HCT116 (cell line): ENCODE measurements around the gene SLC24A3. TPM values are rescaled to one million over a fixed set of nuclear protein-coding genes. Genes with fewer than 3 reads are reported as not detected.

ENCODE experiments used
- ATAC-seq: fragments of 200-7000 bp; cut with Tn5 transposase; 2 replicates; pipeline ENCODE4 v1.9.1; 2020; ENCODE audit warnings: mild to moderate bottlenecking, moderate library complexity
- BruUV-seq: library from RNA; stranded (reverse); fragments of 400-500 nt; replicated peaks from 2 replicates; lab custom pipeline; 2021; lab: Mats Ljungman, UMichigan
- CTCF ChIA-PET: fragments of 300-600 bp; sonication (Branson Sonifier 250); formaldehyde crosslinking; loops from one replicate; lab custom pipeline; 2021; ENCODE audit warnings: antibody characterized with exemption; lab: Charles Lee
- POLR2A ChIA-PET: fragments of 300-600, 350-600 bp; sonication (Branson Sonifier 250); formaldehyde crosslinking; loops from one replicate; lab custom pipeline; 2021; ENCODE audit warnings: antibody characterized with exemption; lab: Charles Lee
- RAD21 ChIA-PET, 2 experiments: fragments of 300-600 bp; sonication (Branson Sonifier 250); formaldehyde crosslinking; loops; one replicate each; lab custom pipeline; 2023; ENCODE audit warnings: low total read pairs in 2 of 2; ENCODE audit not compliant: uncharacterized antibody in 2 of 2, unreplicated experiment in 2 of 2, low non-redundant PET in 1 of 2; lab: Charles Lee
- DNase-seq: peaks from one replicate; pipeline ENCODE4 v3.0.0-alpha.2; 2010; ENCODE audit warnings: low read depth, low spot score
- H2AFZ ChIP-seq: fragments of 200-600 bp; shearing (Covaris generic), sonication (generic); 2 replicates; pipeline ENCODE4 v1.6.1; 2017; ENCODE audit warnings: low read depth, mixed run types, mixed read lengths, antibody characterized with exemption, low read length; ENCODE audit not compliant: poor library complexity, severe bottlenecking
- H3K27ac ChIP-seq: 2 replicates; pipeline ENCODE4 v1.5.1; 2012; ENCODE audit warnings: low read depth, low read length
- H3K27me3 ChIP-seq: fragments of 200-600 bp; sonication (generic); 2 replicates; pipeline ENCODE4 v1.6.1; 2016; ENCODE audit warnings: mixed run types, low read length, mixed read lengths; ENCODE audit not compliant: insufficient read depth
- H3K36me3 ChIP-seq, 2 experiments: fragments of 200-500 bp in 1 of 2; fragments of 200-600 bp in 1 of 2; sonication (Bioruptor generic) in 1 of 2; sonication (generic) in 1 of 2; 2 replicates each; pipeline versions ENCODE4 v1.5.1 to v1.6.1; 2014 to 2016; ENCODE audit warnings: low read length in 2 of 2, inconsistent platforms in 1 of 2, mixed read lengths in 1 of 2, mixed run types in 1 of 2; ENCODE audit not compliant: insufficient read depth in 2 of 2, control insufficient read depth in 1 of 2
- H3K4me1 ChIP-seq, 2 experiments: fragments of 200-600 bp in 1 of 2; sonication (generic) in 1 of 2; 2 replicates each; pipeline versions ENCODE4 v1.5.1 to v1.6.1; 2012 to 2017; ENCODE audit warnings: low read length in 2 of 2, inconsistent platforms in 1 of 2, mild to moderate bottlenecking in 1 of 2, mixed read lengths in 1 of 2, mixed run types in 1 of 2, moderate library complexity in 1 of 2; ENCODE audit not compliant: insufficient read depth in 2 of 2, control insufficient read depth in 1 of 2
- H3K4me2 ChIP-seq: fragments of 200-600 bp; sonication (generic); 2 replicates; pipeline ENCODE4 v1.6.1; 2017; ENCODE audit warnings: mixed run types, low read length, mixed read lengths
- H3K4me3 ChIP-seq, 2 experiments: fragments of 200-600 bp in 1 of 2; sonication (generic) in 1 of 2; replicated peaks in 1 of 2; 2 replicates each; pipeline ENCODE4 v1.5.1; 2011 to 2016; ENCODE audit warnings: low read length in 2 of 2, control low read depth in 1 of 2, low read depth in 1 of 2, mild to moderate bottlenecking in 1 of 2, mixed read lengths in 1 of 2, mixed run types in 1 of 2
- H3K79me2 ChIP-seq: fragments of 200-600 bp; sonication (generic); 2 replicates; pipeline ENCODE4 v1.6.1; 2017; ENCODE audit warnings: mild to moderate bottlenecking, mixed run types, low read length, moderate library complexity, mixed read lengths; ENCODE audit not compliant: insufficient read depth
- H3K9ac ChIP-seq: fragments of 200-600 bp; sonication (generic); 2 replicates; pipeline ENCODE4 v1.6.1; 2016; ENCODE audit warnings: low read length, mixed read lengths
- H3K9me2 ChIP-seq: fragments of 200-600 bp; sonication (generic), shearing (Covaris generic); 2 replicates; pipeline ENCODE4 v1.6.1; 2017; ENCODE audit warnings: mixed run types, mild to moderate bottlenecking, moderate library complexity; ENCODE audit not compliant: insufficient read depth
- H3K9me3 ChIP-seq, 2 experiments: fragments of 200-500 bp in 1 of 2; fragments of 200-600 bp in 1 of 2; sonication (Bioruptor generic) in 1 of 2; sonication (generic) in 1 of 2; 2 replicates each; pipeline ENCODE4 v1.6.1; 2014 to 2017; ENCODE audit warnings: low read length in 2 of 2, mixed read lengths in 2 of 2, inconsistent platforms in 1 of 2, low read depth in 1 of 2, mild to moderate bottlenecking in 1 of 2, mixed run types in 1 of 2, moderate library complexity in 1 of 2; ENCODE audit not compliant: control insufficient read depth in 1 of 2, insufficient read depth in 1 of 2
- H4K20me1 ChIP-seq: fragments of 200-600 bp; sonication (generic), shearing (Covaris generic); 2 replicates; pipeline ENCODE4 v1.6.1; 2017; ENCODE audit warnings: mixed run types, mild to moderate bottlenecking, moderate library complexity; ENCODE audit not compliant: insufficient read depth
- CEBPB ChIP-seq: IDR thresholded peaks from 2 replicates; pipeline ENCODE4 v1.6.1; 2012; ENCODE audit warnings: low read depth
- EGR1 ChIP-seq: IDR thresholded peaks from 2 replicates; pipeline ENCODE4 v1.6.1; 2012; ENCODE audit warnings: low read depth
- ELF1 ChIP-seq: IDR thresholded peaks from 2 replicates; pipeline ENCODE4 v1.6.1; 2012; ENCODE audit warnings: low read depth, borderline replicate concordance
- EZH2 ChIP-seq: fragments of 200-600 bp; sonication (generic); IDR thresholded peaks from 2 replicates; pipeline ENCODE4 v1.6.1; 2017; ENCODE audit warnings: antibody characterized with exemption, mixed run types
- EZH2phosphoT487 ChIP-seq: fragments of 200-600 bp; IDR thresholded peaks from 2 replicates; pipeline ENCODE4 v1.6.1; 2018; ENCODE audit warnings: antibody characterized with exemption, borderline replicate concordance
- FOSL1 ChIP-seq: IDR thresholded peaks from 2 replicates; pipeline ENCODE4 v1.6.1; 2012; ENCODE audit warnings: low read depth
- JUND ChIP-seq: IDR thresholded peaks from 2 replicates; pipeline ENCODE4 v1.6.1; 2012
- MAX ChIP-seq: IDR thresholded peaks from 2 replicates; pipeline ENCODE4 v1.6.1; 2012
- POLR2A ChIP-seq: IDR thresholded peaks from 2 replicates; pipeline ENCODE4 v1.7.0; 2011; ENCODE audit warnings: borderline replicate concordance; ENCODE audit not compliant: insufficient read depth, insufficient read length; ENCODE audit errors: extremely low read depth
- POLR2AphosphoS5 ChIP-seq: IDR thresholded peaks from 2 replicates; pipeline ENCODE4 v1.6.1; 2011; ENCODE audit warnings: mild to moderate bottlenecking, low read depth, low read length, moderate library complexity
- RAD21 ChIP-seq: IDR thresholded peaks from 2 replicates; pipeline ENCODE4 v1.6.1; 2012; ENCODE audit warnings: low read depth, mild to moderate bottlenecking
- SIN3A ChIP-seq: IDR thresholded peaks from 2 replicates; pipeline ENCODE4 v1.6.1; 2012; ENCODE audit warnings: low read depth
- SP1 ChIP-seq: IDR thresholded peaks from 2 replicates; pipeline ENCODE4 v1.6.1; 2012; ENCODE audit warnings: low read depth
- SRF ChIP-seq: IDR thresholded peaks from 2 replicates; pipeline ENCODE4 v1.6.1; 2012; ENCODE audit warnings: low read depth
- TCF7L2 ChIP-seq: IDR thresholded peaks from 2 replicates; pipeline ENCODE4 v1.7.0; 2011; ENCODE audit warnings: borderline replicate concordance, inconsistent platforms; ENCODE audit not compliant: insufficient read depth, insufficient read length; ENCODE audit errors: extremely low read depth
- YY1 ChIP-seq: IDR thresholded peaks from 2 replicates; pipeline ENCODE4 v1.6.1; 2011; ENCODE audit warnings: low read length, low read depth, moderate library complexity, mild to moderate bottlenecking; ENCODE audit not compliant: insufficient replicate concordance; ENCODE audit errors: extremely low read depth
- ZBTB33 ChIP-seq: IDR thresholded peaks from 2 replicates; pipeline ENCODE4 v1.6.1; 2011; ENCODE audit warnings: mild to moderate bottlenecking, low read length, moderate library complexity; ENCODE audit not compliant: insufficient replicate concordance; ENCODE audit errors: extremely low read depth
- ZFX ChIP-seq: fragments of 450-650 bp; IDR thresholded peaks from 2 replicates; pipeline ENCODE4 v1.6.1; 2017
- ZNF274 ChIP-seq: fragments of 200-500 bp; sonication (Bioruptor generic); IDR thresholded peaks from 2 replicates; pipeline ENCODE4 v1.6.1; 2014; ENCODE audit warnings: mild to moderate bottlenecking, low read depth, low read length, inconsistent platforms
- intact Hi-C: fragments of 100-400 bp; cut with micrococcal nuclease; formaldehyde crosslinking; loops from 2 replicates; pipeline ENCODE4 v1.10.0; 2022
- total RNA-seq: library from RNA; stranded (reverse); gene quantifications from one replicate; pipeline ENCODE4 v1.2.1, GENCODE V29; 2021; ENCODE audit not compliant: unreplicated experiment
- TF ChIP-seq, protein P1 (sequence below), 3 experiments: fragments of 200-600 bp in 1 of 3; sonication (generic) in 1 of 3; IDR thresholded peaks in 2 of 3; conservative IDR thresholded peaks in 1 of 3; 2 replicates each; pipeline ENCODE4 v1.5.1; 2012 to 2017; ENCODE audit warnings: low read depth in 2 of 3, low read length in 2 of 3, antibody characterized with exemption in 1 of 3, borderline replicate concordance in 1 of 3, control low read depth in 1 of 3, mild to moderate bottlenecking in 1 of 3, mixed read lengths in 1 of 3, mixed run types in 1 of 3, moderate library complexity in 1 of 3; ENCODE audit not compliant: insufficient read depth in 1 of 3
- TF ChIP-seq, protein P2 (sequence below): IDR thresholded peaks from 2 replicates; pipeline ENCODE4 v1.6.1; 2012

SLC24A3 gene
- total RNA-seq, 1 experiment from 2014 or later: not detected

GRCh38 chr20:19211661-19212468 lies 577 bp upstream of the SLC24A3 start (continued):
- TF ChIP-seq EGR1 (no peak), SIN3A (no peak), POLR2AphosphoS5 (no peak), SP1 (no peak), EZH2 (no peak), YY1 (no peak), ZFX (no peak), POLR2A (no peak), ZNF274 (no peak), MAX (no peak), EZH2phosphoT487 (no peak)

GRCh38 chr20:19212821-19213502 lies 520 bp downstream of the SLC24A3 start:
- ATAC-seq (no peak), DNase-seq (no peak)
- no peak overlapping the region for H3K9ac ChIP-seq
- BruUV-seq: no TSS peak
- no peaks in the 10 kb centered on the region for H3K27me3 ChIP-seq
- no peak overlapping the region for H3K4me2 ChIP-seq
- CTCF ChIA-PET: no interaction called here
- H3K27ac ChIP-seq: no peak overlapping the region
- POLR2A ChIA-PET: no interaction called here
- TF ChIP-seq JUND (no peak), RAD21 (no peak), SIN3A (no peak), TCF7L2 (no peak), SP1 (no peak), EGR1 (no peak), POLR2AphosphoS5 (no peak), ELF1 (no peak), FOSL1 (no peak), ZBTB33 (no peak), ZNF274 (no peak), SRF (no peak), CEBPB (no peak), EZH2phosphoT487 (no peak), YY1 (no peak)
- TF ChIP-seq, protein P1, sequence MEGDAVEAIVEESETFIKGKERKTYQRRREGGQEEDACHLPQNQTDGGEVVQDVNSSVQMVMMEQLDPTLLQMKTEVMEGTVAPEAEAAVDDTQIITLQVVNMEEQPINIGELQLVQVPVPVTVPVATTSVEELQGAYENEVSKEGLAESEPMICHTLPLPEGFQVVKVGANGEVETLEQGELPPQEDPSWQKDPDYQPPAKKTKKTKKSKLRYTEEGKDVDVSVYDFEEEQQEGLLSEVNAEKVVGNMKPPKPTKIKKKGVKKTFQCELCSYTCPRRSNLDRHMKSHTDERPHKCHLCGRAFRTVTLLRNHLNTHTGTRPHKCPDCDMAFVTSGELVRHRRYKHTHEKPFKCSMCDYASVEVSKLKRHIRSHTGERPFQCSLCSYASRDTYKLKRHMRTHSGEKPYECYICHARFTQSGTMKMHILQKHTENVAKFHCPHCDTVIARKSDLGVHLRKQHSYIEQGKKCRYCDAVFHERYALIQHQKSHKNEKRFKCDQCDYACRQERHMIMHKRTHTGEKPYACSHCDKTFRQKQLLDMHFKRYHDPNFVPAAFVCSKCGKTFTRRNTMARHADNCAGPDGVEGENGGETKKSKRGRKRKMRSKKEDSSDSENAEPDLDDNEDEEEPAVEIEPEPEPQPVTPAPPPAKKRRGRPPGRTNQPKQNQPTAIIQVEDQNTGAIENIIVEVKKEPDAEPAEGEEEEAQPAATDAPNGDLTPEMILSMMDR (IDR thresholded peaks at IDR 0.05 in 2 of 3, conservative IDR thresholded peaks at IDR 0.05 in 1 of 3; ENCODE audit: borderline replicate concordance in 1 of 3, insufficient read depth in 1 of 3, low read depth in 2 of 3, low read length in 2 of 3): no peak
- TF ChIP-seq, protein P2, sequence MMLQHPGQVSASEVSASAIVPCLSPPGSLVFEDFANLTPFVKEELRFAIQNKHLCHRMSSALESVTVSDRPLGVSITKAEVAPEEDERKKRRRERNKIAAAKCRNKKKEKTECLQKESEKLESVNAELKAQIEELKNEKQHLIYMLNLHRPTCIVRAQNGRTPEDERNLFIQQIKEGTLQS: no peak
- no peaks in the 10 kb centered on the region for H4K20me1 ChIP-seq
- no peak overlapping the region for H3K4me3 ChIP-seq
- H3K9me3 ChIP-seq: no peaks in the 10 kb centered on the region; a peak in 1 of 4 replicates
- no peaks in the 10 kb centered on the region for H3K9me2 ChIP-seq
- RAD21 ChIA-PET: no interaction called here
- intact Hi-C loops: loop anchor here (10.0 kb wide), 1 partner anchor 58 kb away; no protein-coding TSS in a partner anchor
- H3K79me2 ChIP-seq: no peaks in the 10 kb centered on the region
- no peak overlapping the region for H2AFZ ChIP-seq
- no peaks in the 10 kb centered on the region for H3K36me3 ChIP-seq
- no peaks in the 10 kb centered on the region for H3K4me1 ChIP-seq
